Retina (tissue), 1 donor: ENCODE measurements around the gene PTHLH.

Source experiments
- DNase-seq: peaks from one replicate; pipeline ENCODE4 v3.0.0-alpha.2; 2016

PTHLH gene

DNA sequence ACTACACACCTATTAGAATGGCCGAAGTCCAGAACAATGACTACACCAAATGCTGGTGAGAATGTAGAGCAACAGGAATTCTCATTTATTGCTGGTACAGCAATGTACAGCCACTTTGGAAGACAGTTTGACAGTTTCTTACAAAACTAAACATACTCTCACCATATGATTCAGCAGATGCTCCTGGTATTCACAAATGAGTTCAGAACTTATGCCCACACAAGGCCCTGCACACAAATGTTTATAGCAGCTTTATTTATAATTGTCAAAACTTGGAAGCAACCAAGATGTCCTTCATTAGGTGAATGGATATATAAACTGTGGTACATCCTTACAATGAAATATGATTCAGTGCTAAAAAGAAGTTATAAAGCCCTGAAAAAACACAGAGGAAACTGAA is 38.3 kb downstream of the PTHLH start:
- DNase-seq: no peak

DNA sequence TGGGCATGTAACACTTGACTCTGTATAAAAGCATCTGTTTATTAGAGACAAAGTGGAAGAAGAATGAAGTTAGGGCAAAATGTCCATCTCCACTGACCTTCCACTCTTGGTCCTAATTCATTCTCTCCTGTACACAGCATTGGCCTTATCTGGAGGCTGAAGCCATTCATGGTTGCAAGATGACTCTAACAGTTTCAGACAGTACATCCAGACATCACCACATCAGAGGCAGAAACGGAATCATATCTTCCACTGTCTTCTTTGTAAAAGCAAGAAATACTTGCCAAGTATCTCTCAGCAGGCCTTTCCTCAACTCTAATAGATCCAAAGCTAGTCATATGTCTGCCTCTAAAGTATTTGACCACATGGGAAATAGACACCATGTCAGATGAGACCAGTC is 41.1 kb downstream of the PTHLH start:
- DNase-seq: no peak

DNA sequence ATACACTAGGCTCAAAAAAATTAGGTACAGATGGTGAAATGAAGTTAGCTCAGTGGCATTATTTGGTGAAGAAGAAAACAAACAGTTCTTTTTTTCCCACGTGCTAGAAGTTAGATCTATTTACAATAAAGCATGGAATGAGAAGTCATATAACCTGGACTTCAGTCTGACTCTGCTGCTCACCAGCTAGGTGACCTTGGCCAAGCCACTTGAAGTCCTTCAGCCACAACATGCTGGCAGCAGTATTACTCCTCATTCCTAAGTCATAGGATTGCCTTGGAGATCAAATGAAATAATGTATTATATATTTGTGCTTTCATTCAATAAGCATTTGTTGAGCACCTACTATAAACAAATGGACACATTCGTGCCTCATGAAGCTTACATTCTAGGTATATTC is 45.2 kb downstream of the PTHLH start:
- no peak for DNase-seq

DNA sequence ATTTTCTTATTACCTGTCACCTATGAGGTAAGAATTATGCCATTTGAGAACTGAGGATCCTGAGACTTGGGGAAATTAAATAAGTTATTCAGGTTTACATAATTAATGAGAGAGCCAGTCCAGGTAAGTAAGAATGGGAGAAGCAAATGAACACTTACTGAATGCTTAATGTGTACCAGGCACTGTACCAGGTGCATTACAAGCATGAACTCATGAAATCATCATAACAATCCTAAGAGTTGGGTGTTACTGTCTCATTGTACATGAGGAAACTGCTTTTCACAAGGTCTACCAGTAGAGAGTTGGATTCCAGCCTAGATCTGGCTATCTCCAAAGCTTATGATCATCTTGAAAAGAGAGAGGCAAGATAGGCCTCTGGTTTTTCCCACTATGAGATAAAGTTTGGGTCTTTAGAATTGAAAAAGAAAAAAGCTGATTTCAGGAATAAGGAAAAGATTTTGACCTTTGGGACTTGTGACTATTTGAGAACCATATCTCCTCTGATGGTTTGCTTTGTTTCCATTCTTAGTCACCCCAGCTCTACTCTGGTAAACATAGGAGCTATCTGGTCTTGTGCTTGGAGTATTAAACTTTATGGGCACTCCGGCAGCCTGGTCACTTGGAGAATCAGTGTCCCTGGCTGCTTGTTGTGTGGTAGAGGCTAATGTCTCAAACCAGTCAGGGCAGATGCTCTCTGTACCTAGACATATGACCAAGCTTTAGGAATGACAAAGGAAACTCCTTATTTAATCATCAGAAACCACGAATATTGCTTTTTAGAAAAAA is 48.0 kb downstream of the PTHLH start:
- no peak for DNase-seq

DNA sequence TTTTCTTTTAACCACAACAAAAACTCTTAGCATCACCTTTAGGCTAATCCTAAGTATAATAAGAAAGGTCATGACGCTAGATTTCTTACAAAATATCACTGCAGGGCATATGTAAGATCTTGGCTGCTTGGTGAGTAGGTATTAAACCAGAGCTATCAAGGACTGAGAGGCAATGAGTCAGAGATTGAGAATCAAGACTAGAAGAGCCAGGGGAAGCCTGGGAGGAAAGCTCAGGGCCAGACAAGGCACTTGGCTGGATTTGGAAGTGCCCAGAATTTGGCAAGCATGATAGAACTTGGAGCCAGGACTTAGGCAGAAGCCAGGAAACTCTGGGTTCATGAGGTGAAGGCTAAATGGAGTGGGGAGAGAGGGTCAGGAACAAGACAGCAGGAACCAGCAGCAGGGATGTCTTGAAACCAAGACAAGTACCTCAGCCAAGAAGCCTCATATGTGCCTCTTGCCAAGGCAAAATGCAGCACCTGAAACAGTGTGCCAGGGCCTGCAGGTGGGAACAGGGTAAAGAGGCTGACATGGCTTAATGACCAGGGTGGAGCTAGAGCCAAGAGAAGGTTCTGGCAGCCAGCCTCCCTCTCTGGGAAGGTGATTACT is 49.9 kb downstream of the PTHLH start:
- no peak for DNase-seq

DNA sequence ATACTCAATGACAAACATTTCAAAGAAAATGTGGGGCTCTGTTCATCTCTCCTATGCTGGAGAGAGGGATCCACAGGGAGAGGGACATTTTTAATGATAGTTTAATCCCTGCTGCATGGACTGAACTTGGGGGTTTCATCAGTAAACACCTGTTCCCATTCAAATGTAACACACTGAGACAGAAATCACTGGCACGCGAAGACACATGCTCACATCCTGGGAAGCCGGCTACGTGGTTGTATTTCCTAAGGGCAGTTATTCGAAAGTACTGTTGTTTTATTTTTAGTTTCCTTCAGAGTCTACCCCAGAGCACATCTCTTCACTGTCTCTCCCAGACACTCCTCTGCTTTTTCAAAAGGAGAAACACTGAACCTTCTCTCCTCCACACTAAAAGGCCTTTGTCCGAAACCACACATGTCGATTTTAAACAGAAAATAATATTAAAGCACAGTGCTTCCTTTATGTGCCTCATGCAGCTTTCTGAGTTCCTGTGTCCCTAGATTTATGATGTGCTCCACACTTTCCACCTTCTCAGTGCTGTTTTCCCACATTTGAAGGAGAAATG is 52.8 kb downstream of the PTHLH start:
- no peak for DNase-seq

DNA sequence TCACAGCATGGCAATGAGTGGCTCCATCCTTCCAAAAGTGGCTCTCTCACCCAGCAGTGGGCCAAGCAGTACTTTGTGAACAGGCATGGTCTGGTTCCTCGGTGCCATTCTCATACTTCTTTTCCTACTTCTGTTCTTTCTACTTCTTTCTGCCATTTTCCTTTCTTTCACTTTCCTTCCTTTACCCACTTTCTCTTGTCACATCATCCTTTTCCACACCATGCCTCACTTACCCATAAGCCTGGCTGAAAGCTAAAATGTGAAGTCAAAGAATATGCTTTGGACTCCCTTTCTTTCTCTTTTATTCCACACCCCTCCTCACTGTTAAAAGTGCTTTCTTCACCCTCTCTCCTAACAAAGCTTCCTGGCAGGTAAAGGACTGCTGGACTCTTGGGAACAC is 57.0 kb downstream of the PTHLH start:
- no peak for DNase-seq

DNA sequence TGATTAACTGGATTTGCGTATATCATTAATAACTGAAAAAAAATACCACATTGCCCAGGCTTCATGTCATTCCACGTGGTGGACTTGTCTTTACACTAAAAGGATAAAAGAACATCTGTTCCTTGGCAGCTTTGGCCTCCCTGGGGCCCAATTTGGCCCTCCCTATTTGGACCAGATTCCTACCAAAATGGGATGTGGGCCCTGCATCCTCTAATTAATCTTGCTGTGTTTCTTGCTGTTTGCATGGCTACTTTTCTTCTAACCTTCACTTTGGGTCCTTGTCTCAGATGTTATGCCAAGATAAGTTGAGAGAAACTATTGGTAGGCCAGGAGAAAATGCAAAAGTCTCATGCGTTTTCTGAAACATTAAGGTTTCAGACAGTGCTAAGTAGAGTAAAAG is 57.5 kb downstream of the PTHLH start:
- DNase-seq: no peak

DNA sequence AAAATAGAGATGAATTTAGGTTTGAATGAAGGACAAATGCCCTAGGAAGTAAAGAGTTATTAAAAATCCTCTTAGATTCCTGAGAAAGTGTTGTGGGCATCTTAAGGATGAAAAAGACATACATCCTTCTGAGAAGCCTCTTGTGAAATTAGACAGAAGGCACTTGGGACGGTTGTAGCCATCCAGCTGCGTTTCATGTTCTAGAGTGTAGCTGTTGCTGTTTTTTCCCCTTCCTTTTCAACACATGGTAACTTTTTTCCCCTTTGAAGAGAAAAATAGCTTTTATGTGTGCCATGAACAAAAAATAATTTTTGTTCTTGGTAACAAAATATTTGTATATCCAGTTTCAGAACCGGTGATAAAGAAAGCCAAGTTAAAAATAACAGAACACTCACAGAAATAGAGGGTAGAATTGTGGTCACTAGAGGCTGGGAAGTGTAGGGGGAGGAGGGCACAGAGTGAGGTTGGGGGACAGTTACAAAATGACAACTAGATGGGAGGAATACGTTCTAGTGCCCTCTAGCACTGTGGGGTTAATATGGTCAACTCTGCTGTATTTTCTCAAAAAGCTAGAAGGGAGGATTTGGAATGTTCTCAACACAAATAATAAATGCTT is 58.4 kb downstream of the PTHLH start:
- DNase-seq: no peak

DNA sequence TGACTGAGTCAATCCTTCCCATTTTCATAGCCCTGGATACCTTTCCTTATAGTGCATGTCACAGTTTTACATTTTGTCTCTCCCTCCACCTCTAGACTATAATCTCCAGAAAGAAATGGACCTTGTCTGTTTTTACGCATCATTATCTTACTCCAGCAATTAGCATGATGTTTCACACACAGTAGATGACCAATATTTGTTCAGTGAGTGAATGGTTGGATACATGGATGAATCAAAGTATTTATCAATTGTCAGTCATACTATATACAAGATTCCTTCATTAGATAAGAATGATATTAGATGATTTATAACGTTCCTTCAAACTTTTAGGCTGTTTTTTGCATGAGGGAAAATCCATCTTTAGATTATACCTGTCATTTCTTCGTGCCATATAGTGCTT is 61.1 kb downstream of the PTHLH start:
- DNase-seq: no peak
